HG03460 (cell line): Measurements from ENCODE around the gene PUS1.

Experiments used
- ATAC-seq: cut with Tn5 transposase; IDR thresholded peaks from one replicate; pipeline ENCODE4 v1.9.1; 2021; ENCODE audit not compliant: unreplicated experiment

PUS1 gene

GRCh38 chr12:131915823-131916222, 13.3 kb upstream of the PUS1 start:
- no peak for ATAC-seq

GRCh38 chr12:131916306-131917138, 12.6 kb upstream of the PUS1 start:
- no peak for ATAC-seq

- ATAC-seq = no peak
Observed at GRCh38 chr12:131917139-131917710, 11.9 kb upstream of the PUS1 start.

- ATAC-seq = no peak
Observed at GRCh38 chr12:131917711-131918306, 11.3 kb upstream of the PUS1 start.

GRCh38 chr12:131918311-131919050, 10.6 kb upstream of the PUS1 start:
- ATAC-seq = no peak

GRCh38 chr12:131919051-131919347, 10.1 kb upstream of the PUS1 start:
- ATAC-seq = no peak

- ATAC-seq = no peak
Observed at GRCh38 chr12:131919366-131920156, 9.5 kb upstream of the PUS1 start.

GRCh38 chr12:131920157-131920508, 8.9 kb upstream of the PUS1 start:
- ATAC-seq = no peak

GRCh38 chr12:131920902-131921840, 7.9 kb upstream of the PUS1 start:
- ATAC-seq = no peak

- ATAC-seq = no peak
Observed at GRCh38 chr12:131921866-131922769, 7.0 kb upstream of the PUS1 start.

GRCh38 chr12:131922772-131923171, 6.3 kb upstream of the PUS1 start:
- ATAC-seq = no peak

- ATAC-seq = peak; percentile 71
Observed at GRCh38 chr12:131923260-131923659, 5.8 kb upstream of the PUS1 start.

- no peak for ATAC-seq
Observed at GRCh38 chr12:131927110-131928079, 1.7 kb upstream of the PUS1 start.

GRCh38 chr12:131928080-131928710, 881 bp upstream of the PUS1 start:
- ATAC-seq = peak; percentile 3

GRCh38 chr12:131929581-131930456, 743 bp downstream of the PUS1 start:
- peak; percentile 24 for ATAC-seq

GRCh38 chr12:131930510-131930909, 1.4 kb downstream of the PUS1 start:
- ATAC-seq = no peak
